ENCODE results near the gene CLDN18. TPM values are rescaled to one million over a fixed set of nuclear protein-coding genes. Genes with fewer than 3 reads are reported as not detected.

CLDN18 gene
- total RNA-seq (2014; rRNA removed; shearing (Covaris generic)) = not detected in 2 replicates
- 0.19 TPM in 1 of 2 replicates, not detected in the other for polyA plus RNA-seq (2016; fragmentation: Nextera tagmentation; extraction: Ambion mirVana)
- long read RNA-seq = 0 reads

GRCh38 chr3:138009476-138010272 lies at the start of gene CLDN18:
Gene CLDN18 (plus strand): TSS chr3:138010165. CDS start chr3:138010226, 61 bp downstream.
- Histone ChIP-seq H3K36me3 (ENCODE audit: insufficient read depth) (no peaks in the 10 kb centered on the region), H3K79me2 (replicated peaks; ENCODE audit: insufficient read depth) (no peaks in the 10 kb centered on the region), H3K4me1 (ENCODE audit: insufficient read depth) (no peaks in the 10 kb centered on the region), H2AFZ (no peak within 1 kb of the TSS), H3K9me2 (ENCODE audit: insufficient read depth) (peaks cover 4% of the 10 kb centered on the region; the same call in 1 of the 2 replicates), H3K4me3 (no peak within 1 kb of the TSS), H3K27me3 (ENCODE audit: insufficient read depth) (no peaks in the 10 kb centered on the region), H3K4me2 (no peak within 1 kb of the TSS), H4K20me1 (replicated peaks; ENCODE audit: insufficient read depth) (no peaks in the 10 kb centered on the region), H3F3A (replicated peaks; ENCODE audit: low read depth) (no peaks in the 10 kb centered on the region), H3K27ac (ENCODE audit: low read depth) (no peak within 1 kb of the TSS)
- H3K27me3 Mint-ChIP-seq (ENCODE audit: insufficient read depth, low read depth, poor library complexity) = peaks cover 11% of the 10 kb centered on the region
- no peaks in the 10 kb centered on the region for H3K9me3 Mint-ChIP-seq
- H3K4me1 Mint-ChIP-seq = no peaks in the 10 kb centered on the region
- no peak within 1 kb of the TSS for H3K27ac Mint-ChIP-seq
- TF ChIP-seq CTCF (conservative IDR thresholded peaks at IDR 0.05; ENCODE audit: low read depth in 2 of 2) = peak; percentile 30 to 58
- no peak for TF ChIP-seq REST (IDR thresholded peaks at IDR 0.05; ENCODE audit: unreplicated experiment)
- no peak within 1 kb of the TSS for H3K4me3 Mint-ChIP-seq
- H3K36me3 Mint-ChIP-seq (ENCODE audit: low read depth) = no peaks in the 10 kb centered on the region
- peak; percentile 63 for DNase-seq (ENCODE audit: low spot score)
- peak; percentile 86 for ATAC-seq

- peaks cover 11% of the 10 kb centered on the region for H3K27me3 Mint-ChIP-seq (ENCODE audit: insufficient read depth, low read depth, poor library complexity)
- H4K20me1 ChIP-seq (replicated peaks; ENCODE audit: insufficient read depth) = no peaks in the 10 kb centered on the region
- ATAC-seq (no peak), DNase-seq (ENCODE audit: low spot score) (no peak)
- H3K79me2 ChIP-seq (replicated peaks; ENCODE audit: insufficient read depth) = no peaks in the 10 kb centered on the region
- H3K27ac ChIP-seq (ENCODE audit: low read depth) = no peak overlapping the region
- H3K4me3 ChIP-seq = no peak overlapping the region
- no peak overlapping the region for H3K27ac Mint-ChIP-seq
- H3K36me3 Mint-ChIP-seq (ENCODE audit: low read depth) = no peaks in the 10 kb centered on the region
- no peaks in the 10 kb centered on the region for H3K27me3 ChIP-seq (ENCODE audit: insufficient read depth)
- H3K4me1 Mint-ChIP-seq = peaks cover 14% of the 10 kb centered on the region
- no peaks in the 10 kb centered on the region for H3K9me3 Mint-ChIP-seq
- no peak overlapping the region for H3K4me3 Mint-ChIP-seq
- H3F3A ChIP-seq (replicated peaks; ENCODE audit: low read depth) = no peaks in the 10 kb centered on the region
- H3K36me3 ChIP-seq (ENCODE audit: insufficient read depth) = no peaks in the 10 kb centered on the region
- H3K4me2 ChIP-seq = no peak overlapping the region
- H3K4me1 ChIP-seq (ENCODE audit: insufficient read depth) = peaks cover 12% of the 10 kb centered on the region
- no peaks in the 10 kb centered on the region for H3K9me2 ChIP-seq (ENCODE audit: insufficient read depth)
- no peak overlapping the region for H2AFZ ChIP-seq
- TF ChIP-seq ZNF114 (CRISPR knock-in tag; IDR thresholded peaks at IDR 0.05) (no peak), ETS1 (IDR thresholded peaks at IDR 0.05) (no peak), REST (IDR thresholded peaks at IDR 0.05; ENCODE audit: unreplicated experiment) (no peak), EZH2phosphoT487 (IDR thresholded peaks at IDR 0.05; ENCODE audit: unreplicated experiment) (no peak), ZNF331 (CRISPR knock-in tag; IDR thresholded peaks at IDR 0.05; ENCODE audit: low read depth) (no peak)
These were observed 47.7 kb upstream of the CLDN18 start for GRCh38 chr3:137962251-137962650.
